Breast epithelium (tissue), 4 donors: ENCODE data around the gene HOXA6. TPM values are rescaled to one million over a fixed set of nuclear protein-coding genes. Genes with fewer than 3 reads are reported as not detected.
A peak's percentile ranks its signal among the peaks of the same experiment; 100 is the strongest.

Experiments used
- DNase-seq, 2 donors: peaks; one replicate each; pipeline ENCODE4 v3.0.0-alpha.2; 2019; ENCODE audit warnings: low spot score in 2 of 2
- H3K27ac ChIP-seq, 2 donors: fragments of 200-600 bp; sonication (generic) in 1 of 2; one replicate each; pipeline ENCODE4 v1.5.1; 2016 to 2019; ENCODE audit warnings: mild to moderate bottlenecking in 1 of 2
- H3K27me3 ChIP-seq, 2 donors: fragments of 200-600 bp; sonication (generic) in 1 of 2; one replicate each; pipeline versions ENCODE4 v1.5.1 to v1.6.0; 2017 to 2019; ENCODE audit warnings: control low read depth in 1 of 2, mild to moderate bottlenecking in 1 of 2
- H3K36me3 ChIP-seq: fragments of 200-600 bp; one replicate; pipeline ENCODE4 v1.5.1; 2019
- H3K4me1 ChIP-seq, 2 donors: fragments of 200-600 bp; sonication (generic); one replicate each; pipeline ENCODE4 v1.5.1; 2016 to 2019; ENCODE audit warnings: control low read depth in 1 of 2
- H3K4me3 ChIP-seq, 3 donors: fragments of 200-600 bp; sonication (generic); 1 replicate in 2 of 3; 2 replicates in 1 of 3; pipeline ENCODE4 v1.5.1; 2016 to 2019; ENCODE audit warnings: mild to moderate bottlenecking in 3 of 3, moderate library complexity in 2 of 3
- H3K9me3 ChIP-seq, 2 donors: fragments of 200-600 bp; sonication (generic) in 1 of 2; one replicate each; pipeline ENCODE4 v1.5.1; 2016 to 2019; ENCODE audit warnings: control low read depth in 1 of 2
- CTCF ChIP-seq, 3 donors: fragments of 450-650 bp; IDR thresholded peaks; one replicate each; pipeline ENCODE4 v1.5.1; 2016 to 2017; ENCODE audit warnings: antibody characterized with exemption in 3 of 3, mild to moderate bottlenecking in 3 of 3, moderate library complexity in 3 of 3
- POLR2A ChIP-seq: fragments of 450-650 bp; IDR thresholded peaks from one replicate; pipeline ENCODE4 v1.6.1; 2016; ENCODE audit warnings: antibody characterized with exemption, mild to moderate bottlenecking, moderate library complexity
- POLR2AphosphoS5 ChIP-seq, 3 donors: sonication (generic); formaldehyde crosslinking; IDR thresholded peaks; one replicate each; pipeline ENCODE4 v1.6.1; 2017; ENCODE audit warnings: antibody characterized with exemption in 3 of 3
- intact Hi-C: fragments of 100-400 bp; cut with DNase I; formaldehyde crosslinking; loops from one replicate; pipeline ENCODE4 v1.15.1; 2023; ENCODE audit warnings: low total_unique reads
- total RNA-seq, 3 donors: library from RNA; depleted of rRNA; stranded (reverse); fragments of >200 nt; gene quantifications; one replicate each; pipeline ENCODE4 v1.1.0, GENCODE V29; 2016

HOXA6 gene
- total RNA-seq, 3 donors from 2014 or later = 7.9 to 16.0 (median 9.0) TPM

DNA sequence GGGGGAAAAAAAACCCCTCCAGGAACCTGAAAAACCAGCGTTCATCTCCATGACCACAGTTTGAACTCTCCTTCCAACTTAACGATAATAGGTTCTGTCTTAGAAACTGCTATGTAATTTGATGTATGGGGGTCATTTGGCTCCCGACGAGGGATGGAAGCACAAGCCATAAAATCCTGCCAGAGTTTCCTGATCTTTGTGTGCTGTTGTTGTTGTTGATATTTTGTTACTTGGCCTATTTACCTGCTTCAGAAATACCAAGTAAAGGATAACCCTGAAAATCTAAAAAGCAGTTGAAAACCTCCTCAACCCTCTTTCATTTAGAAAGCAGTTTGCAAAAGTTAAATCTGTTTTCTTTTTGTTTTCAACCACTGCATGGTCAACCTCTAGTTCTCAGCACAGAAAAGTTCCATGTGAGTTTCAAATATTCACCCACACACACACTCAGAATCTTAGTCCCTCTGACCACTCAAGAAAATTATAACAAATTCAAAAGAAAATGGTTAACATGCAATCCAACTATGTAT, 35.8 kb downstream of the HOXA6 start:
- H3K36me3 ChIP-seq = no peaks in the 10 kb centered on the region
- no peaks in the 10 kb centered on the region for H3K27me3 ChIP-seq
- TF ChIP-seq CTCF (IDR thresholded peaks at IDR 0.05) (no peak), POLR2A (no peak), POLR2AphosphoS5 (IDR thresholded peaks at IDR 0.05) (no peak)
- H3K27ac ChIP-seq = peak overlapping the region; percentile 98 to 100
- H3K4me3 ChIP-seq = peak overlapping the region in 2 of 3 donors; percentile 73 to 90
- H3K4me1 ChIP-seq = no peaks in the 10 kb centered on the region
- intact Hi-C loops = no loop called here
- no peak for DNase-seq
- no peaks in the 10 kb centered on the region for H3K9me3 ChIP-seq

- no peaks in the 10 kb centered on the region for H3K27me3 ChIP-seq
- no peak for DNase-seq
- TF ChIP-seq POLR2AphosphoS5 (IDR thresholded peaks at IDR 0.05) (no peak), CTCF (IDR thresholded peaks at IDR 0.05) (peak in 1 of 3 donors; percentile 7), POLR2A (no peak)
- peak overlapping the region in 2 of 3 donors; percentile 73 to 90 for H3K4me3 ChIP-seq
- H3K9me3 ChIP-seq = no peaks in the 10 kb centered on the region
- H3K36me3 ChIP-seq = no peaks in the 10 kb centered on the region
- H3K4me1 ChIP-seq = no peaks in the 10 kb centered on the region
- H3K27ac ChIP-seq = peak overlapping the region; percentile 98 to 100
- intact Hi-C loops = no loop called here
These were observed 36.4 kb downstream of the HOXA6 start for GRCh38 chr7:27111042-27111750.

DNA sequence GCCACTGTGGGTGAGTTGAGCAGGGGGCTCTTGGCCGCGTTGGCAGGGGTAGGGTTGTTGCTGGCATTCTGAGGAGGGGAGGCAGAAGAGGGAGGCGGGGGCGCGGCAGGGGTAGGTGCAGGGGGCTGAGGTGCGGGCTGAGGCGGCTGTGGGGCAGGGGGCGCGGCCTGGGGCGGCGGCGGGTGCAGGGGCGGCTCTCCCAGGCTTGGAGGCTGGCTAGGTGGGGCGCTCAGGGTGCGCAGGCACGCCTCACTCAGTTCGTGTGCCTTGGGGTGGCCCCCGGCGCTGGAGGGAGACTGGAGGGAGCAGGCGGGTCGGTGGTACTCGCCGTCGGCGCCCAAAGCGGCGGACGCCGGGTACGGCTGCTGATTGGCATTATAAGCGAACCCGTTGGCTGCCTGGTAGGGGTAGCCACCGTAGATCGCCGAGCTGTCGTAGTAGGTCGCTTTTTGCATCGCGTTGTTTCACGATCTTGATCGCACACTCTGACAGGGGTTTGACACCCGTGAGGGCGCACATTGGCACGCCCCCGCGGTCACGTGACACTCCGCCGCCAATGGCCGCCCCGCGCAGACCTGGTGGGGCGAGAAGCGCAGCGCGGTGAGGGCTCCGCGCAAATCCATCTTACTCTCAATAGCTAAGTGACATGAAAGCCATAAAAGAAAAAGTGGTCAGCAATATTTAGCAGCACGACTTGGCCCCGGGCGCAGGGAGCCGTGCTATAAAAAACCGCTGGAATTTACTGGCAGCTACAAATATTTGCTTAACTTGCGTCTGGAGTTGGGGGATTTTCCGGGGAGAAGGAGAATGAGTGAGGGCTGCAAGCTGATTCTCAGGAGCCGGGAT, 37.2 kb downstream of the HOXA6 start:
- H3K27ac ChIP-seq = peak overlapping the region; percentile 98 to 100
- TF ChIP-seq POLR2A (no peak), CTCF (IDR thresholded peaks at IDR 0.05) (no peak), POLR2AphosphoS5 (IDR thresholded peaks at IDR 0.05) (peak in 1 of 3 donors; percentile 51)
- no peaks in the 10 kb centered on the region for H3K9me3 ChIP-seq
- DNase-seq = no peak
- H3K4me3 ChIP-seq = peak overlapping the region in 2 of 3 donors; percentile 73 to 90
- H3K36me3 ChIP-seq = no peaks in the 10 kb centered on the region
- no peaks in the 10 kb centered on the region for H3K27me3 ChIP-seq
- H3K4me1 ChIP-seq = no peaks in the 10 kb centered on the region
- intact Hi-C loops = no loop called here

DNA sequence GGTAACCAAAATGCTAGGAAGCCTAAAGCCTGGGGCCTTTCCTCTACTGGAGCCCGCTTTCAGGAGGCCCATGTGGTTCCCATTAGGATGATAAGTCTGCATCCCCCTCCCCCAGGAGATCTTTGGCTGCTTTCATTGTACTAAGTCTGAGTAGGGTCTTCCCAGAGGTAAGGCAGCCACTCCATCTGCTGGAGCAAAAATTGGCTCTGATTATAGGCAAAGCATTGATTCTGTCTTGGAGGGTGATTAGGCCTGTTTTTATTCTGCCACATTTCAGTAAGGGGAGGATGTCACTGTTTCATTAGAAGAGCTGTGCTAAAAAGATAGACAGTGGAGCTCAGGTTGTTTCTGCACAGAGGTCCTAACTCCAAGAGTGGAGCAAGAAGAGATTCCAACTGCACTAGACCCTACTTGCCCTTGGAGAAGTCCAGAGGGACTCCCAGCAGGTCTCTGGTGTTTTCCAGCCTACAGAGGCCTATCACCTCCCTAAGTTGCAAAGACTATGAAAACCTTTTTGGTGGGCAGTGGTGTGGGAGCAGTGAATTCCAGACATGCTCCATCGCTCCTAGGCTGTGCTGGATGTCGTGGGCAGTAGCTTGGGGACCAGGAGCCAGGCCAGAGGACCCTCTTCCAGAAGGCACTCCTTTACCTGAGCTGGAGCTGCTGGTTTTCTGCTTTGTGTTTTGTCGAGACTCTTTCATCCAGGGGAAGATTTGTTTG, 37.9 kb downstream of the HOXA6 start:
- TF ChIP-seq POLR2A = no peak
- no peak for TF ChIP-seq CTCF (IDR thresholded peaks at IDR 0.05)
- no peak for TF ChIP-seq POLR2AphosphoS5 (IDR thresholded peaks at IDR 0.05)
- DNase-seq = no peak
- Histone ChIP-seq H3K36me3 (no peaks in the 10 kb centered on the region), H3K4me3 (peak overlapping the region in 2 of 3 donors; percentile 73 to 90), H3K27ac (peak overlapping the region; percentile 98 to 100), H3K4me1 (no peaks in the 10 kb centered on the region), H3K9me3 (no peaks in the 10 kb centered on the region), H3K27me3 (no peaks in the 10 kb centered on the region)
- intact Hi-C loops = no loop called here
